Hepatic stellate cell (primary cell): ENCODE measurements around the gene MAP4K4.

Experiments
- DNase-seq: peaks from one replicate; pipeline ENCODE4 v3.0.0; 2011; ENCODE audit warnings: low spot score

Gene MAP4K4

DNA sequence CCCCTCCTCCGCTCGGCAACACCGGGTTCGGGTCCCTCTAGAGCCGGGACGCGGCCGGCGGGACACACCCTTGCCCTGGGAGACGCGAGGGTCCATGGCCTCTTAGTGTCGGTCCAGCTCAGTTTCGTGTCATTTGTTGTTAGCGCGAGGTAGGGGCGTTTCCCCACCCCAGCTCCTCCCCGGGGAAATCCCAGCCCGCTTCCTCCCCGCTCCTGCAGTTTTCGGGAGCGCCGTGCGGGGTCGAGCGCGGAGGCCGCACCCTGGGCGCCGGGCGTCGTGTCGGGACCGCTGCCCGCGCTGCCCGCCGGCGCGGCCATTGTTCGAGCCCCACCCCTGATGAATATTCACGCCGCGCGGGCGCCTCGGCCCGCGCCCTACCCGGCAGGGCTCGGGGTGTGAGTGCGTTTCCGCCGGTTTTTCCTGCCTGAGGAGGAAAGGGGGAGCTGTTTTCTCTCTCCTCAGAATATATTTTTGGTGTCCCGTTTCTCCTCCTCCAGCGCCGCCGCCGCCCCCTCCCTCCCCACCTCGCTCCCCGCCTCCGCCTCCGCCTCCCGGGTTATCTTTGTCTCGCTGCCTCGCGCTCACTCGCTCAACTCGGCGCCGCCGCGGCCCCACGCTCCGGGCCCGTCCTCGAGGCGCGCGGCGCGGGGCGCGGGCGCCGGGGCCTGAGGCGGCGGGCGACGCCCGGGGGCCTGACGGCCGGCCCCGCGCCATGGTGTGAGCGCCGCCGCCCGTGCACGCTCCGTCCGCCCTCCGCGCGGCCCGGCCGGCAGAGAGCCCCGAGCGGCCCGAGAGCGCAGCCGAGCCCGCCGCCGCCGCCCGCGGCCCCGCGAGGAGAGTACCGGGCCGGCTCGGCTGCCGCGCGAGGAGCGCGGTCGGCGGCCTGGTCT, at the start of gene MAP4K4:
Gene MAP4K4 (plus strand): TSS at position 584 of the 890 bp plus-strand sequence. CDS start 374 bp downstream, outside the sequence.
- DNase-seq = peak; percentile 84

DNA sequence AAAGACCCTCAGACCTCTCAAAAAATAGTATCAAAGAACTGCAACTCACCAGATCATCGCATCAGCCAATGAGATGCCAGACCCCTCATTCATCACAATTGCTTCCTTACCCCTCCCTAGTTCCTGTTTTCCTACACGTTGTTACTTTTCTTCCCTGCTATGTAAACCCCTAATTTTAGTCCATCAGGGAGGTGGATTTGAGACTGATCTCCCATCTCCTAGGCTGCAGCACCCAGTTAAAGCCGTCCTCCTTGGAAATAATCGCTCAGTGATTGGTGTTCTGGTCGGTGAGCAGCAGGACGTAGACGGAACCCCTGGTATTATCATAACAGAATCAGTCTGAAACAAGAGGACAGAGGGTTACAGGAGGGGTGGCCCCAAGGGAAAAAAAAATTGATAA, 44.0 kb upstream of the MAP4K4 start:
- DNase-seq = no peak

DNA sequence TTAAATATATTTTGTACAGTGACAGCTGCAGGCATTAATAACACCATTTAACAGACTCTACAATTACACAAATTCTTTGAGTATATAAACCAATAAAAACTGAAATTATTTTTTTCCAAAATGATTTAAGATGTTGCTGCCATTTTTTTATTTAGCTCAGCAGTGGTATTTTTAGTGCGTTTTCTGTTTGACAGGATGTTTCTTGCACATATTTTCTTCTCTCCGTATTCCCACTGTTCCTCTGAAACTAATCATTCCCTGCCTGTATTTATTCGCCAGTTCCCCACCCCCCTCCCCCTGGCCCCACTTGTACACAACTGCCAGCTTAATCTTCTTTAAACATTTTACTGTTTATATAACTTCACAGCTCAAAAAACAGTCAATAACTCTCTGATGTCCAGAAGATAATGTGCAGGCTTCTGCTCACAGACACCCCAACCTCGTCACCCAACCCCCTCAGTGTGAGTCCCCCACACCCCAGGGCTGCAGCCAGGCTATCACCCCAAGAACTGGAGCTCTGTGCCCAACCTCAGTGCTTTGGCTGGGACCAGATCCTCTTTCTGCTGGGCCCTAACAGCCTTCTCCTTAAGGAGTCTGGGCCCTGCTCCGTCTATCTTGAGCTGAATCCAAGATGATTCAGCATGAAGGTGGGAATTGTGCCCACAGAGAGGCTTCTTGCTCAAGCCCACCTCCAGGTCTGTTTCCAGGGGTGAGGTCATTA, 41.6 kb upstream of the MAP4K4 start:
- DNase-seq = no peak

DNA sequence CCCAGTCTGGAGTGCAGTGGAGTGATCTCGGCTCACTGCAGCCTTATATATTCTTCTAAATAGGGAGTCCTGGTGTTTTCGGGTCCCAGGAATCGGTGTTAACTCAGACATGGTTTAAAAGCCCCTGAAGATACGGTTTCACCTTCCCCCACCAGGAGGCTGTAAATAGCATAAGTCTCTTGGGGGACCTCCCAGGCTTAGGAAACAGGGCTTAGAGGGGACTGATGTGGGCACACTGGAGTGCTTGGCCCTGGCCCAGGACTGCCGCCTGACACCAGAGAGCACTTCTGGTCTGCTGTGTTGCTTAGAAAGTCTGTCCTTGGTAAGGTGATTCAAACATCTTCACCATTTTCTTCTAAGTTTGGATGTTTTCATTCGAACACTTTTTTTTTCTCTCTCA, 39.7 kb upstream of the MAP4K4 start:
- no peak for DNase-seq

- DNase-seq = no peak
These were observed 39.1 kb upstream of the MAP4K4 start for GRCh38 chr2:101658387-101658786.

DNA sequence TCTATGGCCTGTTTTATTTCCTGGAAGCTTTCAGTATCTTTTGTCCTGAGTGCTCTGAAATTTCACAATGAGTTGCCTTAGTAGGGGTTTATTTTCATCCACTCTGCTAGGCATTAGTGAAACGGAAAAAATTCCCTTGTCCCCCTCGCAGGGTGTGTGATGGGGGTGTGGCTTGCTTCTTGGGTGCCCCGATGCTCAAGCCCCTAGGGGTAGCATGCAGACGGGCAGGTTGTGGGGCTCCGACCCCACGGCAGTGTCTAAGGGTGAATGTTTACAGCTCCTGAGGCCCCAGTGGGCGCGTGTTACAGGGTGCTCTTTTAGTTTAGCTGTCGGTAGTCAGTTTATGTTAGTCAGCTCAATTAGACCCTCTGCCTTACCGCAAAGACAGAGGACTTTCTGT, 32.2 kb upstream of the MAP4K4 start:
- DNase-seq = no peak

- DNase-seq = no peak
These were observed 29.7 kb upstream of the MAP4K4 start for GRCh38 chr2:101667823-101668222.

DNA sequence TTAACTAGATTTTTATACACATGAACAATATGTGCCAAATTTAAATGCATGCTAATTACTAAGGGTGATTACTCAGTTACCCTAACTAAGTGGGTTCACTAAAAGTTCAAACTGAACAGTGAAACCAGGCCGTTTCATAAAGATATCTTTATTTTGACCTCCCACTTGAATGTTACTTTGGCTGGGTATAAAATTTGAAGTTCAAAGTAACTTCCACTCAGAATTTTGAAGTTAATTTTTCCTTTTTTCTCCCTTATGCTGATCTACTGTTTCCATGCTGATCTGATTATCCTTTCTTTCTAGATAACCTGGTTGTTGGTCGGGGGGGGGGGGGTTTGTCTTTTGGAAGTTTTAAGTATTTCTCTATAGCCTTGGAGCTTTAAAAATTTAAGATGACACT, 25.5 kb upstream of the MAP4K4 start:
- DNase-seq = no peak

GRCh38 chr2:101673920-101674319, 23.6 kb upstream of the MAP4K4 start:
- DNase-seq = no peak

- DNase-seq = no peak
These were observed 22.0 kb upstream of the MAP4K4 start for GRCh38 chr2:101675512-101675911.

DNA sequence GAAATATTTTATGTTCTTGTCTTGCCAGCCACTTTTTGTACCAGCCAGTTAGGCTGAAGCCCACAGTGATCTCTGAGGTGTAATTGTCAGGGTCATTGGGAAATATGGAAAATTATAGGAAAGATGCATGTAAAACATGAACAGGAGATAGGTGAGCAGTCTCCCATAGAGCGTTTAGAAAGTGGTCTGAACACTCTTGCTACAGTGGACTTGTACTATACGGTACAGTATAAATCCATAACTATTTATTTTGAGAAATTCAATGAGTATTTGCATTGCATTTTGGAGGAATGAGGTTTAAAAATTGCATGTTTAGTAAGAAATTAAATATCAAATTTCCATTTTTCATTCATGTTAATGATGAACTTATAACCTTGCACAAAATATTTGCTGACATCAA, 20.8 kb upstream of the MAP4K4 start:
- DNase-seq = no peak

- no peak for DNase-seq
These were observed 19.8 kb upstream of the MAP4K4 start for GRCh38 chr2:101677658-101678057.

DNA sequence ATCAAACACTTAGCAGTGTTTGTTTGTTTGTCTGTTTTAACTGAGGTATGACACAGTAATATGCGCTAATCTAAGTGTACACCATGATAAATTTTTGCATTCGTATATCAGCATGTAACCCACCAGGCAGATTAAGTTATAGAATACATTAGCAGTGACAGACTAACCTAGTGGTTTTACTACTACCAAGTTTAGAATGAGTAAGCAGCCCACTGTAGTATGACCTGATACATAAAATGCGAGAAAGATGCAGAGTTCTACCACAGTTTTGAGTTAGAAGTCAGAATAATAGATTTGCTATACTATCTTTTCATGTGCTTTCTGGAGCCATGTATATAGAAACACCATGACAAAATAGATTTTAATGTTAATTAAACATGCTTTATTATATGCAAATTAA, 19.1 kb upstream of the MAP4K4 start:
- no peak for DNase-seq

- DNase-seq = no peak
These were observed 18.3 kb upstream of the MAP4K4 start for GRCh38 chr2:101679037-101679726.

DNA sequence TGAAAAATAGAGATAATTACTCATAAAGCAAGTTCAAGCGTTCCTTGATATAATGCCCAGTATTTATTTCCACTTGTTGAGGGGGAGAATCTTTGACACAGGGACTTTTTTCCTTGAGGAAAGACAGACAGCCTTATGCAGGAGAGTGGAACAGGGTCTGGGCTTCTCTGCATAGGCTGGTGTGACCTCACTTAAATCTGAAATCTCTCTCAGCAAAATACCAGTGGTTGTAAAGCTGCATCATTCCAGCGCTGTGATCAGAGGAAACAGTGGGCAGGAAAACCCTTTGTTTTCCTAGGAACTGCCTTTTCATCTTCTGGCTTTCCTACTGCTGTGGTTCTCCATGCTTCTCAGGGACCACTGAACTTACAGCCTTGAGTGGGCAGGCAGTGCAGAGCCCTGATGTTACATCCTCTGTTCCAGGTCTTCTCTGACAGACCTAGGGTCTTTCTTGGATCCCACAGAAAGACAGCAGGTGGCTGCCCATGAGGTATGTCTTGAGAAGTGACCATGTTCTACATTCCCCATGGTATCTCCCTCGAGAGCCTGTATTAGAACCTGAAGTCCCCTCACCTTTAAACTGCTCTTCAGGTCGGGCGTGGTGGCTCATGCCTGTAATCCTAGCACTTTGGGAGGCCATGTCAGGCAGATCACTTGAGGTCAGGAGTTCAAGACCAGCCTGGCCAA, 17.6 kb upstream of the MAP4K4 start:
- no peak for DNase-seq

DNA sequence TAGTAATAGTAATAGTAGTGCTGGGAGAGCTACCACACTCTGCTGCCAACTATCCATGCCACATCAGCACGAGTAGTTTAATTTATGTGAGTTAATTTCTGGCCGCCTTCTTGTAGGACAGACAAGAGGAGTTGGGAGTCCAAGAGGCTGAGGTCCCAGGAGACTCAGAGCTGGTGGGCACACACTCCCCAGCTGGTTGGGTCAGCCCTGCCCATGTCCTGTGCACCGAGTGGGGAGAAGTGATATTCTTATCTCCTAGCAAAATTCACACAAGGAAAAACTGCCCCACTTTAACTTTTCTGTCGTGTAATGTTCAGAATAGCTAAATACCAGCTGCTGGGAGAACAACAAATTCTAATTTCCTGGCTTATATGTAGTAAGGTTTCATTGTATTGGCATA, 15.2 kb upstream of the MAP4K4 start:
- no peak for DNase-seq

GRCh38 chr2:101684313-101684712, 13.2 kb upstream of the MAP4K4 start:
- no peak for DNase-seq

DNA sequence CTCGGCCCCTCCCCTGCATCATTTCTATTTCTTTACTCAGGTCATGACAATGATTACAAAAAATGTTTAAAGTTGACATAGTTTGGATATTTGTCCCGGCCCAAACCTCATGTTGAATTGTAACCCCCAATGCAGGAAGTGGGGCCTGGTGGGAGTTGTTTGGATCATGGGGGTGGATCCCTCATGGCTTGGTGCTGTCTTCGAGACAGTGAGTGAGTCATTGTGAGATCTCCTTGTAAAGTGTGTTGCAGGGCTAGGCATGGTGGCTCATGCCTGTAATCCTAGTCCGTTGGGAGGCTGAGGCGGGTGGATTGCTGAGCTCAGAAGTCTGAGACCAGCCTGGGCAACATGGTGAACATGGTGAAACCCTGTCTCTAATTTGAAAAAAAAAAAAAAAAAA, 9.2 kb upstream of the MAP4K4 start:
- DNase-seq = no peak

- no peak for DNase-seq
These were observed 8.2 kb upstream of the MAP4K4 start for GRCh38 chr2:101689114-101689825.

DNA sequence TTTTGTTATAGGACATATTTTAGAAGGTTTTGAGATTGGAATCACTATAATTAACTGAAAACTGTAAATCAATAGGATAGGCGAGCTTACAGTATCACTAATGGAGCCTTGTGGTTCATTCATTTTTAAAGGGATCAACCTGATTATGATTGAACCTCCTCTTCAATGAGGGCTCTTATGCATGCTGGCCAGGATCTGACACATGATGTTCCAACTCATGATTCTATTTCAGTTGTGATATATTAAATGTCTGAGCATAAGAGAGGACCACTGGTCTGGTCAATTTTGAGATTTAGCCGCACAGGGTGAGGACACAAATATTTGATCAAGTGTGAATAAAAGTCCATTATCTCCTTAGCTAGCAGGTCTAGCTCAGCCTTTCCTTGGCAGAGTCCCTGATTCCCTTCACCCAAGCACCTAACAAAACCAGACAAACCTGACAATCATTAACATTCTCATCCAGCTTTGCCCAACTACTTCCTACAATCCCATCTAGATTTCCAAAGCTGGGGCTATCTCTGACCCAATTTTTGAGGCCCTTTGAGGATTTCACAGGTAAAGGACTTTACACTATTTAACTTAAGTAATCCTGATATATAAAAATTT, 6.9 kb upstream of the MAP4K4 start:
- DNase-seq = no peak

- no peak for DNase-seq
These were observed 5.5 kb upstream of the MAP4K4 start for GRCh38 chr2:101692041-101692440.
